GM21825 (cell line): ENCODE results near the gene IMPA2.
"Not testable (repeated sequence)": the region's sequence is repeated elsewhere in the genome, so short reads cannot be mapped to it uniquely, and the experiment has no call there.

Source experiments
- ATAC-seq: cut with Tn5 transposase; IDR thresholded peaks from one replicate; pipeline ENCODE4 v1.9.1; 2021; ENCODE audit warnings: mild to moderate bottlenecking, moderate library complexity; ENCODE audit not compliant: unreplicated experiment

IMPA2 gene

DNA sequence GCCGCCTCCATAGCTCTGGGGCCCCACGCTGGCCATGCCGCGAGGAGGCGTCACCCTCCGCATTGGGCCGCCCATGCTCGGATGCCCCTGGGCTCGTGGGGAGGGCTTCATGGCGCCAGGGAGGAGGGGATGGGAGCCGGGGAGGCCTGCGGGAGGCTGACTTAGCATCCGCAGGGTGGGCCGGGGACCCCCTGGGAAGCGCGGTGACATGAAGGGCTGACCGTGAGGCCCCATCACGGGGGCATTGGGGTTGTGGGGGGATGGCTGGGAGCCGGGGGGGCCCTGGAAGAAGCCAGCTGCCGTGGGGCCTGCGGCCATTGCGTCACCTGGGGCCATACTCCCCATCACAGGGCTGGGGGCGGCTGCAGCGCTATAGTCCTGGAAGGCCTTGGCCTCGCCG, 86.4 kb downstream of the IMPA2 start:
- ATAC-seq = no peak

- ATAC-seq = not testable (repeated sequence)
These were observed 87.1 kb downstream of the IMPA2 start for GRCh38 chr18:12068316-12068949.

GRCh38 chr18:12068950-12069320, 87.6 kb downstream of the IMPA2 start:
- ATAC-seq = no peak

DNA sequence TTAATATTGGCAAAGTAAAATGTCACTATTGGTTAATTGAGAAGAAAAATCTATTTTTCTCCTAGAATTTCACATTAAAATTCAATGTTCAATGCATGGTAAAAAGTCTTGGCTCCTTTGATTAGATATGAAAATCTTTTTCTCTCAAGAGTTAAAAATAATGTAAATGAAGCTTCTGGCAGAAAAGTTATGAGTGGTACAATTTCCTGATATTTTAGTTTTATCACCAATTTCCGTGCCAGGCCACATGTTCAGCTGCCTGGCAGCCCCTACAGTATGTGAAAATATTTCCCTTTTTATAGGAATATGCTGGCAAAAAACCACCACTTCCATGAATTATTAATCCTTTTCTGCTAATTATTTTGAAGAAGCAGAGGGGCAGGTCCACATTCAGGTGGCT, 89.8 kb downstream of the IMPA2 start:
- ATAC-seq = not testable (repeated sequence)

- no peak for ATAC-seq
These were observed 91.7 kb downstream of the IMPA2 start for GRCh38 chr18:12072996-12073395.

GRCh38 chr18:12074736-12075135, 93.4 kb downstream of the IMPA2 start:
- ATAC-seq = no peak

DNA sequence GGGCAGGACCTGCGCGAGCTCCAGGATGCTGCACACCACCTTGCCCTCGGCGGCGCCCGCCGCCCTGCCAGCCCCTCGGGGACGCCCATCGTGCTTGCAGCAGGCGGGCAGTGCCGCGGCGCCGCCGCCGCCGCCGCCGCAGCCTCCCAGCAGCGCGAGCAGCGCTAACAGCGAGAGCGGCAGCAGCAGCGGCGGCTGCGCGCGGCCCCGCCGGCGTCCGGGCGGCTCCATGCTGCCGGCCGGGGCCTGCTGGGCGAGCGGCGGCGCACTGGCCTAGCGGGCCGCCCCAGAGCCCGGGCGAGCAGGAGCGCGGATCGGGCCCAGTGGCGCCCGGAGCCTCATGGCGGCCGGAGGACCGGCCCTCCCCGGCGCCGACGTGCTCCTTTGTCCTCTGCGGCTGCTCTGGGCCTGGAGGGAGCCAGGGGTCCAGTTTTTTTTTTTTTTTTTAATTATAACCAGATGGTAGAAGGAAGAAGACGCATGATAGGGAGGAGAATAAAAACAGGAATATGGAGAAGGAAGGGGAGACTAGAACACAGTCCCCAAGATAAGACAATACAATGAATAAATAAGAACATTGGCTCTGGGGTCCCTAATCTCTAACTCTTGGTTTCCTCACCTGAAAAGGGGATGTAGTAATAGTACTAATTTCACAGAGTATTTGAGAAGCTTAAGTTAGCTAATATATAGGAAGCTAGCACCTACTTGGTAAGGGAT, 95.3 kb downstream of the IMPA2 start:
- ATAC-seq = no peak

- not testable (repeated sequence) for ATAC-seq
These were observed 96.7 kb downstream of the IMPA2 start for GRCh38 chr18:12077994-12078393.

DNA sequence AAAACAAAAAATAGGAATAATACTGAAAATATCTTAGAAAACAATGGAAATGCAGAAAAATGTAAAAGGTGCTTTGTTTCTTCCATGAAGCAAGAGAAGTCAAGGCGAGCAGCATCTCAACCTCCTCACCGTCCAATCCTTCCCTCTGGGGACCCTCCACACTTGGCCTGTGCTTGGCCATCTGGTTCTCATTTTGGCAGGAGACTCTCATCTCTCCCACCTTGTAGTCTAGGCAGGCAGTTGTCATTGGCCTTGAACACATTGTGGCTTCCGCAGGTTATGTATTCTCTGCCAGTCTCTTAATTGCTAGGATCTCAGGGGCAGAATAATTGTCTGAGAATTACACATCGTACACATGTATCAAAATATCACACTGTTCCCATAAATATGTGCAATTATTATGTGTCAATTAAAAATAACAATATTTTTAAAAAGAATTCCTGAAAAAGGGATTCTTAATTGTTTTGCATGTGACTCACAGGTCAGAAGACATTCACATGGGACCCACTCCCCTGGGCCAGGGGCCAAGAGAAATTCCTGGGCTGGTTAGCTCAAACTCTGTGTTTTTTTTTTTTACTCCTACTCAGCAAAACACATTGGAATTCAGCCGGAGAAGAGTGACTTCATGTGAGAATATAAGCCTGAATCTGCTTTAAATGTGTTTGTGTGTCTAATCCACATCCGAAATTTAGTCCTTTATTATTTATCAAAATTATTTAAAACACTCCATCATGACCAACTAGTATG, 98.4 kb downstream of the IMPA2 start:
- ATAC-seq = no peak
